ENCODE results near the gene RNF225.
"Not testable (repeated sequence)": the region's sequence is repeated elsewhere in the genome, so short reads cannot be mapped to it uniquely, and the experiment has no call there.

The RNF225 gene

DNA sequence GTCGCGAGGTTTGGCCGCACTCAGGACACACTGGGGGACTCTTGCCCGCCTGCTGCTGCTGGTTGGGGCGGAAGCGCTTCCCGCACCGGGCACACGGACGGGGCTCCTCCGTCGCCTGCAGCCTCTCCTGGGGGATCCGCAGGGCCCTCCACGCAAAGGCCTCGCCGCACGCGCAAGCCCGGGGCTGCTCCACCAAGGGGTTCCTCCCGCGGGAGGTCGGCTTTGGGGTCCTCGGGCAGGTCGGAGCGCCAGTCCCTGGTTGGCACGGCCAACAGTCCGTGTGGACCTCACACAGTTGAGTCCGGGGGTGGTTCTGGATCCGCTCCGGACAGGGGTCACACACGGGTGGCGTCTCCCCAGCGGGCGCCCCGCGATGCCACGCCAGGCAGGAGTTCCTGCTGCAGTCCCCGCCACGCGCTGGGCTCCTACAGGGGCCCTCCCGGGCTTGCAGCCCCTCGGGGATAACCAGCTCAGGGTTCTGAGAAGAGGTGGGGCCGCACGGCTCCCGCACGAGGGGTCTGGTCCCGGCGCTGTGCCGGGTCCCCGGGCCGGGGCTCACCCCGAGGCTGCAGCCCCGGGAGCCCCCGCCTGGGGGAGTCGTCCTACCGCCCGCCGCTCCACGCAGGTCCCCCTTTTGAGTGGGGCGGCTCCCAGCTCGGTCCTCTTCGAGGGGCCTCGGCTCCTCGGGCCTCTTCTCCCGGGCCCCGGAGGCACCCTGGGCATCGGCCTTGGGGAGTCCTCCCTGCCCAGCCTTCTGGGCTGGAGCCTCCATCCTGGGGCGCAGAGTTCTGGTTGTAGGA, 26.7 kb upstream of the RNF225 start:
- no peak for DNase-seq
- H3K4ac ChIP-seq (ENCODE audit: low read depth, low read length) = no peak overlapping the region
- no CpG with 5 or more reads among the region's 68 CpGs for WGBS (ENCODE audit: extremely low coverage, insufficient coverage, insufficient read length)

GRCh38 chr19:58372311-58373133, 22.9 kb upstream of the RNF225 start:
- Histone ChIP-seq H3K9ac (ENCODE audit: low read length) (no peak overlapping the region), H3K4me2 (ENCODE audit: low read length) (no peak overlapping the region), H2AK5ac (ENCODE audit: low read length) (no peak overlapping the region), H3K4me1 (ENCODE audit: control insufficient read depth in 1 of 2, insufficient read depth in 2 of 2, low read length in 2 of 2) (peaks cover 3 to 9% of the 10 kb centered on the region in 2 experiments), H4K8ac (ENCODE audit: low read depth, low read length) (no peak overlapping the region), H2BK12ac (ENCODE audit: low read length) (no peak overlapping the region), H3K79me1 (ENCODE audit: low read length) (no peaks in the 10 kb centered on the region), H3K36me3 (ENCODE audit: control insufficient read depth in 1 of 2, insufficient read depth in 2 of 2, low read length in 2 of 2) (peaks cover 5 to 8% of the 10 kb centered on the region in 2 experiments), H2BK120ac (ENCODE audit: insufficient read depth, low read length, poor library complexity) (no peak overlapping the region), H3K4me3 (ENCODE audit: low read depth, low read length) (no peak overlapping the region), H3K27ac (ENCODE audit: low read depth, low read length) (no peak overlapping the region), H3K23ac (ENCODE audit: low read length) (no peak overlapping the region), H3K4ac (ENCODE audit: low read depth, low read length) (no peak overlapping the region), H4K91ac (ENCODE audit: low read depth, low read length) (no peak overlapping the region), H3K18ac (ENCODE audit: low read length) (no peak overlapping the region), H2BK5ac (ENCODE audit: low read depth, low read length, poor library complexity) (no peak overlapping the region), H3K79me2 (ENCODE audit: control insufficient read depth, insufficient read depth, low read length, poor library complexity) (no peaks in the 10 kb centered on the region), H3K14ac (ENCODE audit: low read length) (no peak overlapping the region), H3K27me3 (ENCODE audit: insufficient read depth, low read length) (no peaks in the 10 kb centered on the region), H2AFZ (ENCODE audit: insufficient read depth, low read length, poor library complexity) (no peak overlapping the region), H4K12ac (ENCODE audit: low read depth, low read length) (no peak overlapping the region), H3K9me3 (ENCODE audit: insufficient read depth, low read depth, low read length) (no peaks in the 10 kb centered on the region)
- peak in 1 of 2 donors; percentile 14 for DNase-seq
- no CpG with 5 or more reads among the region's 15 CpGs for WGBS (ENCODE audit: extremely low coverage, insufficient coverage, insufficient read length)

More for the DNA sequence above, 26.7 kb upstream of the RNF225 start:
- H4K91ac ChIP-seq (ENCODE audit: low read depth, low read length) = no peak overlapping the region
- no peaks in the 10 kb centered on the region for H3K79me1 ChIP-seq (ENCODE audit: low read length)
- no peak overlapping the region for H2AFZ ChIP-seq (ENCODE audit: insufficient read depth, low read length, poor library complexity)
- no peaks in the 10 kb centered on the region for H3K9me3 ChIP-seq (ENCODE audit: insufficient read depth, low read depth, low read length)
- H3K23ac ChIP-seq (ENCODE audit: low read length) = no peak overlapping the region
- no peak overlapping the region for H3K27ac ChIP-seq (ENCODE audit: low read depth, low read length)
- H4K8ac ChIP-seq (ENCODE audit: low read depth, low read length) = no peak overlapping the region
- peaks cover 3 to 9% of the 10 kb centered on the region in 2 experiments for H3K4me1 ChIP-seq (ENCODE audit: control insufficient read depth in 1 of 2, insufficient read depth in 2 of 2, low read length in 2 of 2)
- no peaks in the 10 kb centered on the region for H3K27me3 ChIP-seq (ENCODE audit: insufficient read depth, low read length)
- no peak overlapping the region for H3K18ac ChIP-seq (ENCODE audit: low read length)
- no peak overlapping the region for H3K4me3 ChIP-seq (ENCODE audit: low read depth, low read length)
- no peak overlapping the region for H2BK5ac ChIP-seq (ENCODE audit: low read depth, low read length, poor library complexity)
- H3K36me3 ChIP-seq (ENCODE audit: control insufficient read depth in 1 of 2, insufficient read depth in 2 of 2, low read length in 2 of 2) = peaks cover 7 to 8% of the 10 kb centered on the region in 2 experiments
- H3K4me2 ChIP-seq (ENCODE audit: low read length) = no peak overlapping the region
- H2BK120ac ChIP-seq (ENCODE audit: insufficient read depth, low read length, poor library complexity) = no peak overlapping the region
- no peak overlapping the region for H3K14ac ChIP-seq (ENCODE audit: low read length)
- no peak overlapping the region for H3K9ac ChIP-seq (ENCODE audit: low read length)
- no peak overlapping the region for H2AK5ac ChIP-seq (ENCODE audit: low read length)
- no peaks in the 10 kb centered on the region for H3K79me2 ChIP-seq (ENCODE audit: control insufficient read depth, insufficient read depth, low read length, poor library complexity)
- no peak overlapping the region for H4K12ac ChIP-seq (ENCODE audit: low read depth, low read length)
- no peak overlapping the region for H2BK12ac ChIP-seq (ENCODE audit: low read length)

DNA sequence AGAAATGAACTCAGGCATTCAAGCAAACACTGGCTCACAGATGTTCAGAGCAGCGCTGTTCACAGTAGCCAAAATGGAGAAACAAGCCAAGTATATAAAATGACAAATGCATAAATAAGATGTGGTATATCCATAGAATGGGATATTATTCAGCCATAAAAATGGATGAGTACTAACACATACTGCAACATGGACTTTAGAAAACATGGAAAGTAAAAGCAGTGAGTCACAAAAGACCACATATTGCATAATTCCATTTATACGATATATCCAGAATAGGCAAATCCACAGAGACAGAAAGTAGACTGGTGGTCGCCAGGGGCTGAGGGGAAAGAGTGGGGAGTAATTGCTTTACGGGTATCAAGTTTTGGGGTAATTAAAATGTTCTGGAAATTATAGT, 21.3 kb upstream of the RNF225 start:
- H3K36me3 ChIP-seq (ENCODE audit: control insufficient read depth in 1 of 2, insufficient read depth in 2 of 2, low read length in 2 of 2) = no peaks in the 10 kb centered on the region
- no peaks in the 10 kb centered on the region for H3K9me3 ChIP-seq (ENCODE audit: insufficient read depth, low read depth, low read length)
- peaks cover 3 to 9% of the 10 kb centered on the region in 2 experiments for H3K4me1 ChIP-seq (ENCODE audit: control insufficient read depth in 1 of 2, insufficient read depth in 2 of 2, low read length in 2 of 2)
- H2AFZ ChIP-seq (ENCODE audit: insufficient read depth, low read length, poor library complexity) = no peak overlapping the region
- WGBS (ENCODE audit: extremely low coverage, insufficient coverage, insufficient read length) = no CpG with 5 or more reads among the region's 4 CpGs
- no peak overlapping the region for H3K9ac ChIP-seq (ENCODE audit: low read length)
- H2BK5ac ChIP-seq (ENCODE audit: low read depth, low read length, poor library complexity) = no peak overlapping the region
- H3K27me3 ChIP-seq (ENCODE audit: insufficient read depth, low read length) = no peaks in the 10 kb centered on the region
- H4K12ac ChIP-seq (ENCODE audit: low read depth, low read length) = no peak overlapping the region
- H3K27ac ChIP-seq (ENCODE audit: low read depth, low read length) = no peak overlapping the region
- no peak overlapping the region for H2BK120ac ChIP-seq (ENCODE audit: insufficient read depth, low read length, poor library complexity)
- H2AK5ac ChIP-seq (ENCODE audit: low read length) = no peak overlapping the region
- no peak overlapping the region for H3K23ac ChIP-seq (ENCODE audit: low read length)
- DNase-seq = no peak
- no peak overlapping the region for H4K91ac ChIP-seq (ENCODE audit: low read depth, low read length)
- no peak overlapping the region for H2BK12ac ChIP-seq (ENCODE audit: low read length)
- no peak overlapping the region for H3K4me2 ChIP-seq (ENCODE audit: low read length)
- H3K14ac ChIP-seq (ENCODE audit: low read length) = no peak overlapping the region
- no peak overlapping the region for H3K4ac ChIP-seq (ENCODE audit: low read depth, low read length)
- no peaks in the 10 kb centered on the region for H3K79me1 ChIP-seq (ENCODE audit: low read length)
- H3K4me3 ChIP-seq (ENCODE audit: low read depth, low read length) = no peak overlapping the region
- no peaks in the 10 kb centered on the region for H3K79me2 ChIP-seq (ENCODE audit: control insufficient read depth, insufficient read depth, low read length, poor library complexity)
- H4K8ac ChIP-seq (ENCODE audit: low read depth, low read length) = no peak overlapping the region
- no peak overlapping the region for H3K18ac ChIP-seq (ENCODE audit: low read length)

- H3K14ac ChIP-seq (ENCODE audit: low read length); H2BK12ac ChIP-seq (ENCODE audit: low read length); H4K12ac ChIP-seq (ENCODE audit: low read depth, low read length); H3K27ac ChIP-seq (ENCODE audit: low read depth, low read length); H4K8ac ChIP-seq (ENCODE audit: low read depth, low read length); DNase-seq; H3K4me3 ChIP-seq (ENCODE audit: low read depth, low read length); H2AFZ ChIP-seq (ENCODE audit: insufficient read depth, low read length, poor library complexity); H3K4ac ChIP-seq (ENCODE audit: low read depth, low read length); H3K4me2 ChIP-seq (ENCODE audit: low read length); H3K79me1 ChIP-seq (ENCODE audit: low read length); H4K91ac ChIP-seq (ENCODE audit: low read depth, low read length); H3K36me3 ChIP-seq (ENCODE audit: control insufficient read depth in 1 of 2, insufficient read depth in 2 of 2, low read length in 2 of 2); H3K23ac ChIP-seq (ENCODE audit: low read length); H3K9me3 ChIP-seq (ENCODE audit: insufficient read depth, low read depth, low read length); H2BK120ac ChIP-seq (ENCODE audit: insufficient read depth, low read length, poor library complexity); H2BK5ac ChIP-seq (ENCODE audit: low read depth, low read length, poor library complexity); H2AK5ac ChIP-seq (ENCODE audit: low read length); H3K79me2 ChIP-seq (ENCODE audit: control insufficient read depth, insufficient read depth, low read length, poor library complexity); H3K9ac ChIP-seq (ENCODE audit: low read length); H3K27me3 ChIP-seq (ENCODE audit: insufficient read depth, low read length); H3K18ac ChIP-seq (ENCODE audit: low read length): not testable (repeated sequence)
- peaks cover 12 to 17% of the 10 kb centered on the region in 2 experiments for H3K4me1 ChIP-seq (ENCODE audit: control insufficient read depth in 1 of 2, insufficient read depth in 2 of 2, low read length in 2 of 2)
- no CpG with 5 or more reads among the region's 7 CpGs for WGBS (ENCODE audit: extremely low coverage, insufficient coverage, insufficient read length)
Measured at GRCh38 chr19:58376724-58377123, 18.7 kb upstream of the RNF225 start.

All from trophoblast cell (in vitro differentiated cells and primary cell).